Omental fat pad (tissue), 4 donors: ENCODE data around the gene PLS1. TPM values are rescaled to one million over a fixed set of nuclear protein-coding genes. Genes with fewer than 3 reads are reported as not detected.
"Not testable (repeated sequence)": the region's sequence is repeated elsewhere in the genome, so short reads cannot be mapped to it uniquely, and the experiment has no call there.

Experiments used
- ATAC-seq: fragments of 150-250 bp; one replicate; pipeline ENCODE4 v1.9.1; 2016; ENCODE audit warnings: mild to moderate bottlenecking, moderate library complexity; ENCODE audit not compliant: low FRiP score
- DNase-seq: peaks from one replicate; pipeline ENCODE4 v3.0.0-alpha.2; 2019; ENCODE audit warnings: low spot score
- CTCF ChIP-seq, 3 donors: fragments of 450-650 bp; IDR thresholded peaks; one replicate each; pipeline ENCODE4 v1.5.1; 2016 to 2017; ENCODE audit warnings: antibody characterized with exemption in 3 of 3, mild to moderate bottlenecking in 3 of 3, moderate library complexity in 2 of 3
- total RNA-seq, 4 donors: library from RNA; depleted of rRNA; stranded (reverse); fragments of >200 nt; gene quantifications; one replicate each; pipeline ENCODE4 v1.1.0, GENCODE V29; 2016

PLS1 gene
- total RNA-seq, 4 donors from 2014 or later: 1.2 to 3.2 (median 2.0) TPM

- DNase-seq (no peak), ATAC-seq (peak; percentile 41)
- TF ChIP-seq CTCF (IDR thresholded peaks at IDR 0.05): no peak
These were observed 27.7 kb upstream of the PLS1 start for GRCh38 chr3:142568393-142569017.

- not testable (repeated sequence) for ATAC-seq, DNase-seq
These were observed 26.8 kb upstream of the PLS1 start for GRCh38 chr3:142569422-142569821.

GRCh38 chr3:142574223-142574622, 22.0 kb upstream of the PLS1 start:
- DNase-seq, ATAC-seq: not testable (repeated sequence)

- ATAC-seq: no peak
- DNase-seq: no peak
- TF ChIP-seq CTCF (IDR thresholded peaks at IDR 0.05): no peak
These were observed 21.5 kb upstream of the PLS1 start for GRCh38 chr3:142574665-142575064.

GRCh38 chr3:142576792-142577191, 19.4 kb upstream of the PLS1 start:
- DNase-seq: no peak
- no peak for ATAC-seq
- no peak for TF ChIP-seq CTCF (IDR thresholded peaks at IDR 0.05)

GRCh38 chr3:142577696-142578328, 18.4 kb upstream of the PLS1 start:
- no peak for TF ChIP-seq CTCF (IDR thresholded peaks at IDR 0.05)
- ATAC-seq: no peak

GRCh38 chr3:142578329-142579223, 17.6 kb upstream of the PLS1 start, which contains the start of gene ATR:
Gene ATR, minus strand, starts transcription at chr3:142578733. Its CDS starts 29 bp downstream, at chr3:142578704.
- ATAC-seq (peak; percentile 100), DNase-seq (peak; percentile 81)
- no peak for TF ChIP-seq CTCF (IDR thresholded peaks at IDR 0.05)

More at GRCh38 chr3:142577696-142578328, 18.4 kb upstream of the PLS1 start:
- no peak for DNase-seq
